H1 (cell line): Measurements from ENCODE around the gene CACNA1D. TPM values are rescaled to one million over a fixed set of nuclear protein-coding genes. Genes with fewer than 3 reads are reported as not detected.

Source experiments
- CTCF ChIA-PET: fragments of 300-600 bp; sonication (Branson Sonifier 250); formaldehyde crosslinking; loops from one replicate; lab custom pipeline; 2021; ENCODE audit not compliant: partially characterized antibody; lab: Charles Lee
- POLR2A ChIA-PET: fragments of 300-600 bp; sonication (Branson Sonifier 250); formaldehyde crosslinking; loops from one replicate; lab custom pipeline; 2021; ENCODE audit warnings: inconsistent platforms; ENCODE audit not compliant: partially characterized antibody; lab: Charles Lee
- DNase-seq, 2 experiments: peaks; one replicate each; pipeline versions ENCODE4 v3.0.0 to v3.0.0-alpha.2; 2010 to 2022; ENCODE audit warnings: low spot score in 2 of 2, low read depth in 1 of 2, mixed read lengths in 1 of 2
- FAIRE-seq: peaks from 2 replicates; lab custom pipeline; 2011; peaks lifted over from hg19 to GRCh38; lab: Jason Lieb, UNC
- H2AFZ ChIP-seq: 2 replicates; pipeline ENCODE4 v1.8.1; 2012; ENCODE audit warnings: low read length, inconsistent platforms
- H2AK5ac ChIP-seq: 2 replicates; pipeline ENCODE4 v1.6.1; 2013; ENCODE audit warnings: low read depth, low read length
- H2BK120ac ChIP-seq: replicated peaks from 2 replicates; pipeline ENCODE3; 2013; ENCODE audit warnings: low read depth, low read length, inconsistent platforms
- H2BK12ac ChIP-seq: 2 replicates; pipeline ENCODE4 v1.6.1; 2013; ENCODE audit warnings: low read depth, low read length
- H2BK15ac ChIP-seq: 2 replicates; pipeline ENCODE4 v1.6.1; 2013; ENCODE audit warnings: low read length
- H2BK20ac ChIP-seq: 2 replicates; pipeline ENCODE4 v1.6.1; 2013; ENCODE audit warnings: low read length
- H2BK5ac ChIP-seq: 2 replicates; pipeline ENCODE4 v1.6.1; 2013; ENCODE audit warnings: low read depth, low read length
- H3K14ac ChIP-seq: 2 replicates; pipeline ENCODE4 v1.6.1; 2013; ENCODE audit warnings: inconsistent platforms; ENCODE audit not compliant: insufficient read length
- H3K18ac ChIP-seq: 2 replicates; pipeline ENCODE4 v1.6.1; 2013; ENCODE audit warnings: low read length; ENCODE audit errors: extremely low read depth
- H3K23ac ChIP-seq: 2 replicates; pipeline ENCODE4 v1.6.1; 2013; ENCODE audit warnings: inconsistent platforms; ENCODE audit not compliant: insufficient read length
- H3K23me2 ChIP-seq: 2 replicates; pipeline ENCODE4 v1.6.1; 2013; ENCODE audit warnings: low read depth, low read length
- H3K27ac ChIP-seq: 2 replicates; pipeline ENCODE4 v1.6.1; 2011; ENCODE audit warnings: low read depth, low read length, inconsistent platforms
- H3K27me3 ChIP-seq, 4 experiments: replicated peaks in 1 of 4; 1 replicate in 1 of 4; 2 replicates in 3 of 4; pipeline versions ENCODE4 v1.6.1 to v1.8.1; 2011 to 2013; ENCODE audit warnings: low read length in 3 of 4, mild to moderate bottlenecking in 3 of 4, inconsistent platforms in 2 of 4, mixed read lengths in 2 of 4, moderate library complexity in 1 of 4; ENCODE audit not compliant: control insufficient read depth in 3 of 4, insufficient read depth in 3 of 4; ENCODE audit errors: extremely low read depth in 1 of 4
- H3K36me3 ChIP-seq, 4 experiments: 2 replicates each; pipeline versions ENCODE4 v1.6.1 to v1.8.1; 2011 to 2013; ENCODE audit warnings: mild to moderate bottlenecking in 4 of 4, low read length in 3 of 4, moderate library complexity in 2 of 4, control low read depth in 1 of 4, inconsistent platforms in 1 of 4; ENCODE audit not compliant: insufficient read depth in 4 of 4, control insufficient read depth in 2 of 4
- H3K4ac ChIP-seq: replicated peaks from 2 replicates; pipeline ENCODE3; 2013; ENCODE audit warnings: low read length, low read depth, mixed read lengths, inconsistent platforms; ENCODE audit not compliant: insufficient read length
- H3K4me1 ChIP-seq, 4 experiments: replicated peaks in 1 of 4; 1 replicate in 1 of 4; 2 replicates in 3 of 4; pipeline versions ENCODE4 v1.6.1 to v1.8.1; 2011 to 2013; ENCODE audit warnings: low read length in 3 of 4, inconsistent platforms in 2 of 4, mixed read lengths in 1 of 4; ENCODE audit not compliant: insufficient read depth in 4 of 4, control insufficient read depth in 3 of 4
- H3K4me2 ChIP-seq, 2 experiments: 2 replicates each; pipeline versions ENCODE4 v1.6.1 to v1.8.1; 2011 to 2013; ENCODE audit warnings: low read depth in 2 of 2, low read length in 2 of 2, control low read depth in 1 of 2, inconsistent platforms in 1 of 2, mild to moderate bottlenecking in 1 of 2; ENCODE audit not compliant: insufficient read depth in 1 of 2
- H3K4me3 ChIP-seq, 4 experiments: fragments of 200-600, 300-600 bp in 1 of 4; sonication (generic), shearing (Covaris generic), sonication (Bioruptor Twin) in 1 of 4; 2 replicates each; pipeline versions ENCODE4 v1.5.1 to v1.8.1; 2011 to 2016; ENCODE audit warnings: low read length in 4 of 4, low read depth in 3 of 4, control low read depth in 2 of 4, inconsistent platforms in 2 of 4, mild to moderate bottlenecking in 2 of 4, mixed read lengths in 1 of 4, moderate library complexity in 1 of 4; ENCODE audit not compliant: insufficient read depth in 2 of 4; ENCODE audit errors: extremely low read depth in 1 of 4
- H3K56ac ChIP-seq: replicated peaks from 2 replicates; pipeline ENCODE3; 2013; ENCODE audit warnings: low read depth, mild to moderate bottlenecking, mixed read lengths, low read length, inconsistent platforms; ENCODE audit not compliant: insufficient read length
- H3K79me1 ChIP-seq: 2 replicates; pipeline ENCODE4 v1.6.1; 2013; ENCODE audit warnings: low read depth, low read length, control low read depth
- H3K79me2 ChIP-seq, 2 experiments: 2 replicates each; pipeline versions ENCODE4 v1.6.1 to v1.8.1; 2012 to 2013; ENCODE audit warnings: low read length in 2 of 2, mild to moderate bottlenecking in 2 of 2, inconsistent platforms in 1 of 2; ENCODE audit not compliant: insufficient read depth in 2 of 2, control insufficient read depth in 1 of 2
- H3K9ac ChIP-seq, 4 experiments: replicated peaks in 1 of 4; 1 replicate in 1 of 4; 2 replicates in 3 of 4; pipeline versions ENCODE4 v1.6.1 to v1.8.1; 2011 to 2013; ENCODE audit warnings: low read depth in 3 of 4, low read length in 3 of 4, control low read depth in 2 of 4, mild to moderate bottlenecking in 2 of 4, moderate library complexity in 2 of 4, inconsistent platforms in 1 of 4; ENCODE audit errors: extremely low read depth in 1 of 4
- H3K9me3 ChIP-seq, 2 experiments: 2 replicates each; pipeline versions ENCODE4 v1.6.1 to v1.8.1; 2012 to 2013; ENCODE audit warnings: mild to moderate bottlenecking in 2 of 2, moderate library complexity in 2 of 2, control low read depth in 1 of 2, inconsistent platforms in 1 of 2, low read depth in 1 of 2, low read length in 1 of 2, mixed read lengths in 1 of 2; ENCODE audit not compliant: insufficient read depth in 2 of 2
- H4K20me1 ChIP-seq, 2 experiments: replicated peaks in 1 of 2; 2 replicates each; pipeline versions ENCODE3 to v1.8.1; 2011 to 2013; ENCODE audit warnings: inconsistent platforms in 2 of 2, low read length in 2 of 2, mild to moderate bottlenecking in 1 of 2; ENCODE audit not compliant: insufficient read depth in 2 of 2, control insufficient read depth in 1 of 2
- H4K5ac ChIP-seq: 2 replicates; pipeline ENCODE4 v1.6.1; 2013; ENCODE audit warnings: low read length, low read depth, mixed read lengths, inconsistent platforms; ENCODE audit not compliant: insufficient read length
- H4K8ac ChIP-seq: 2 replicates; pipeline ENCODE4 v1.8.0; 2013; ENCODE audit warnings: mild to moderate bottlenecking, moderate library complexity, low read length, inconsistent platforms; ENCODE audit not compliant: insufficient read depth; ENCODE audit errors: extremely low read depth
- H4K91ac ChIP-seq: replicated peaks from 2 replicates; pipeline ENCODE3; 2013; ENCODE audit warnings: low read length, mixed read lengths, inconsistent platforms; ENCODE audit not compliant: insufficient read length
- ATF2 ChIP-seq: IDR thresholded peaks from 2 replicates; pipeline ENCODE4 v1.6.1; 2012; ENCODE audit warnings: low read length, inconsistent platforms
- CREB1 ChIP-seq: IDR thresholded peaks from 2 replicates; pipeline ENCODE4 v1.6.1; 2012; ENCODE audit warnings: inconsistent platforms
- MAX ChIP-seq: IDR thresholded peaks from 2 replicates; pipeline ENCODE4 v1.6.1; 2012; ENCODE audit warnings: inconsistent platforms
- POLR2A ChIP-seq, 2 experiments: IDR thresholded peaks; 1 replicate in 1 of 2; 2 replicates in 1 of 2; pipeline ENCODE4 v1.6.1; 2011; ENCODE audit warnings: low read depth in 2 of 2, low read length in 2 of 2, mild to moderate bottlenecking in 2 of 2; ENCODE audit errors: control extremely low read depth in 1 of 2
- SIN3A ChIP-seq, 2 experiments: IDR thresholded peaks in 1 of 2; conservative IDR thresholded peaks in 1 of 2; 2 replicates each; pipeline ENCODE4 v1.6.1; 2011 to 2012; ENCODE audit warnings: low read length in 2 of 2, improper control_type of control experiment in 1 of 2, low read depth in 1 of 2, mild to moderate bottlenecking in 1 of 2
- SP1 ChIP-seq: IDR thresholded peaks from 2 replicates; pipeline ENCODE4 v1.6.1; 2011; ENCODE audit warnings: low read depth, low read length
- SP4 ChIP-seq: IDR thresholded peaks from 2 replicates; pipeline ENCODE4 v1.6.1; 2012; ENCODE audit warnings: low read length, inconsistent platforms
- SRF ChIP-seq: IDR thresholded peaks from 2 replicates; pipeline ENCODE4 v1.6.1; 2011; ENCODE audit warnings: mild to moderate bottlenecking, low read depth, low read length, moderate library complexity
- TEAD4 ChIP-seq: IDR thresholded peaks from 2 replicates; pipeline ENCODE4 v1.6.1; 2012; ENCODE audit warnings: low read depth, low read length, inconsistent platforms, mixed read lengths
- YY1 ChIP-seq: IDR thresholded peaks from 2 replicates; pipeline ENCODE4 v1.6.1; 2011; ENCODE audit warnings: low read depth, mild to moderate bottlenecking, low read length
- WGBS, 2 experiments: shearing (Covaris generic) in 1 of 2; methylation state at CpG; one replicate each; pipeline versions ENCODE4 v1.1.6 to v1.1.7; 2013 to 2015; ENCODE audit warnings: low lambda C conversion rate in 2 of 2, mixed read lengths in 2 of 2, inconsistent platforms in 1 of 2, low coverage in 1 of 2, missing lambda C conversion rate in 1 of 2; ENCODE audit not compliant: insufficient replicate concordance in 2 of 2, insufficient coverage in 1 of 2, insufficient read length in 1 of 2; ENCODE audit errors: extremely low coverage in 1 of 2, missing lambda C conversion rate in 1 of 2; 5-methylcytosine and 5-hydroxymethylcytosine counted together
- polyA plus RNA-seq, 7 experiments: library from polyadenylated mRNA; depleted of rRNA in 3 of 7; stranded (reverse) in 5 of 7; unstranded in 2 of 7; fragments of >200 nt in 5 of 7; fragments of 200-250 nt in 2 of 7; gene quantifications; 1 replicate in 5 of 7; 2 replicates in 1 of 7; 4 replicates in 1 of 7; pipeline versions ENCODE4 v1.2.1 to v1.2.3, GENCODE V29; 2011 to 2013; ENCODE audit warnings: missing spikeins in 2 of 7, mixed read lengths in 2 of 7
- total RNA-seq: library from RNA; stranded (reverse); fragmentation: NEBNext Ultra II Directional; extraction: Animal tissue kit (Norgen Biotek cat#: 25700); gene quantifications from 2 replicates; pipeline ENCODE4 v1.2.1, GENCODE V29; 2021

Gene CACNA1D
- total and polyA plus RNA-seq, 2 of the 8 experiments (the other 6 are each of a cell fraction or from before 2014, with no cell fraction given) = 2.0 to 2.9 TPM

DNA sequence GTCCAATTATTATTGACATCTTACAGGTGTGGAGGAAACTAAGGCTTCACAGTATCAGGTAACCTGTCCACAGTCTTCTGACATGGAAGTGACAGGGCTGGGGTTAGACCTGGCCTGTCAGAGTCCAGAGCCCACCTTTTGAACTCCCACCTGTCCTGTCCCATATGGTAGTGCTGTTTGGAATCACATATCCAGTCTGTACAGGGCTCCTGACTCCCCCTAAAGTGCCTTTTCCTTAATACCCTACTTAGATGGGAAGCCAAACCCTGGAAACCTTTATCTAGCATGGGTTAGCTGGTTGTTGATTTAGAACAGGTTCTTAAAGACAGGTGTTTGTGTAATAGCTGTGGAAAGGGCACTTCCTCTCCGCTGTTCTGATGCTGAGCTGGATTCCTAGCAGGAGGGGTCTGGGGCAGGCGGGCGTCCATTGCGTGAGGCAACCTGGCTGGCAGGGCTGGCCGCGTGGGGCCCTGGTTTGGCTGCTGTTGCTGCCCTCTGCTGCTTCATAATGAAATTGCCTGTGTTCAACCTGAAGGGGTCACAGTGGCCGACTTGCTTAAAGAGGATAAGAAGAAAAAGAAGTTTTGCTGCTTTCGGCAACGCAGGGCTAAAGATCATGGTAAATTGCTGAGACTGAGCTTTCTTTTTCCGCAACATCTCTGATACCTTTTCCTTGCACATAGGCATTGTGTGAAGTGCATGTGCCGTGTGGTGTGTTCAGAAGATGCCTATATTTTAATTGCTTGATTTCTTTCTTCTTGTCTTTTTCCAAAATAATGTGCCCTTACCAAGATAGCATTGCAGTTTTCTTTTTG lies 215.7 kb downstream of the CACNA1D start:
- POLR2A ChIA-PET = interaction anchor here (1.0 kb wide), 1 partner anchor 11 kb away, joined by 3 read pairs; no protein-coding TSS in a partner anchor
- Histone ChIP-seq H4K5ac (no peak overlapping the region), H3K18ac (no peak overlapping the region), H3K23me2 (no peaks in the 10 kb centered on the region), H2BK20ac (0 out of 2 replicates have a peak overlapping the region, but pooled peaks have one; percentile 69), H4K20me1 (no peaks in the 10 kb centered on the region), H3K4ac (no peak overlapping the region), H4K8ac (no peak overlapping the region), H3K4me3 (no peak overlapping the region), H2BK120ac (no peak overlapping the region), H3K9me3 (no peaks in the 10 kb centered on the region), H4K91ac (no peak overlapping the region), H3K23ac (no peak overlapping the region), H2BK15ac (peak overlapping the region; percentile 36; the same call in 1 of the 2 replicates), H3K56ac (no peak overlapping the region), H2BK12ac (no peak overlapping the region), H3K27ac (no peak overlapping the region), H3K4me1 (no peaks in the 10 kb centered on the region), H3K27me3 (no peaks in the 10 kb centered on the region; a peak in 1 of 7 replicates), H3K79me1 (no peaks in the 10 kb centered on the region), H3K36me3 (no peaks in the 10 kb centered on the region), H3K4me2 (no peak overlapping the region), H2AK5ac (no peak overlapping the region), H3K9ac (no peak overlapping the region), H3K14ac (no peak overlapping the region), H3K79me2 (no peaks in the 10 kb centered on the region), H2AFZ (peak overlapping the region; percentile 91), H2BK5ac (no peak overlapping the region)
- 28% methylated on average over 11 of the region's 11 CpGs; no CpG with 5 or more reads in 1 of the 2 experiments for WGBS, 2 experiments
- CTCF ChIA-PET = interaction anchor here (0.6 to 7.2 kb wide), 41 partner anchors 11 to 512 kb away, joined by 3 to 68 read pairs (median 4); partner anchors contain the start of gene CACNA1D
- FAIRE-seq = peak; percentile 96
- DNase-seq = peak; percentile 60 to 89
- TF ChIP-seq SIN3A (conservative IDR thresholded peaks at IDR 0.05 in 1 of 2, IDR thresholded peaks at IDR 0.05 in 1 of 2; ENCODE audit: low read depth in 1 of 2, low read length in 2 of 2) (0 out of 4 replicates have a peak, but pooled peaks of 1 of the 2 experiments have one; percentile 33), SP4 (no peak), TEAD4 (0 out of 2 replicates have a peak, but pooled peaks have one; percentile 5), YY1 (peak; percentile 88), POLR2A (IDR thresholded peaks at IDR 0.05; ENCODE audit: control extremely low read depth in 1 of 2, low read depth in 2 of 2, low read length in 2 of 2) (no peak), SRF (no peak), CREB1 (no peak), ATF2 (0 out of 2 replicates have a peak, but pooled peaks have one; percentile 35), SP1 (no peak), MAX (peak; percentile 82)
